Smooth muscle cell (in vitro differentiated cells): Measurements from ENCODE around the gene ZNF32. TPM values are rescaled to one million over a fixed set of nuclear protein-coding genes. Genes with fewer than 3 reads are reported as not detected.

Source experiments
- DNase-seq: peaks from one replicate; lab custom pipeline; 2025; ENCODE audit not compliant: unreplicated experiment; lab: John Stamatoyannopoulos, UW
- H2AFZ ChIP-seq: fragments of 200-600 bp; sonication (generic); 2 replicates; pipeline ENCODE4 v1.6.0; 2016; ENCODE audit warnings: antibody characterized with exemption, low read depth, mild to moderate bottlenecking
- H3F3A ChIP-seq: fragments of 200-600 bp; sonication (generic); 2 replicates; pipeline ENCODE4 v1.6.0; 2017; ENCODE audit warnings: antibody characterized with exemption, low read depth
- H3K27ac ChIP-seq: fragments of 200-600 bp; sonication (generic); 2 replicates; pipeline ENCODE4 v1.5.1; 2016; ENCODE audit warnings: low read depth, mild to moderate bottlenecking
- H3K27me3 ChIP-seq: fragments of 200-600 bp; sonication (generic); 2 replicates; pipeline ENCODE4 v1.6.1; 2016; ENCODE audit warnings: low read depth, mild to moderate bottlenecking
- H3K36me3 ChIP-seq: fragments of 200-600 bp; sonication (generic); 2 replicates; pipeline ENCODE4 v1.5.1; 2016; ENCODE audit warnings: low read depth
- H3K4me1 ChIP-seq: fragments of 200-600 bp; sonication (generic); 2 replicates; pipeline ENCODE4 v1.5.1; 2016; ENCODE audit warnings: low read depth
- H3K4me2 ChIP-seq: fragments of 200-600 bp; sonication (generic); 2 replicates; pipeline ENCODE4 v1.6.0; 2016; ENCODE audit warnings: mild to moderate bottlenecking
- H3K4me3 ChIP-seq: fragments of 200-600 bp; sonication (generic); 2 replicates; pipeline ENCODE4 v1.5.1; 2016; ENCODE audit warnings: mild to moderate bottlenecking
- H3K79me2 ChIP-seq: fragments of 200-600 bp; sonication (generic); 2 replicates; pipeline ENCODE4 v1.6.0; 2016; ENCODE audit warnings: low read depth, mild to moderate bottlenecking
- H3K9ac ChIP-seq: fragments of 200-600 bp; sonication (generic); 2 replicates; pipeline ENCODE4 v1.6.0; 2016; ENCODE audit warnings: low read depth
- H3K9me3 ChIP-seq: fragments of 200-600 bp; sonication (generic); replicated peaks from 2 replicates; pipeline ENCODE4 v1.5.1; 2016; ENCODE audit warnings: low read depth
- H4K20me1 ChIP-seq: fragments of 200-600 bp; sonication (generic); 2 replicates; pipeline ENCODE4 v1.6.0; 2016; ENCODE audit warnings: low read depth
- CTCF ChIP-seq: fragments of 200-600 bp; sonication (generic); IDR thresholded peaks from 2 replicates; pipeline ENCODE4 v1.5.1; 2017; ENCODE audit warnings: borderline replicate concordance, mild to moderate bottlenecking, antibody characterized with exemption; ENCODE audit not compliant: insufficient read depth, poor library complexity, severe bottlenecking
- WGBS: methylation state at CpG from one replicate; pipeline ENCODE4 v1.1.7; 2016; ENCODE audit warnings: low lambda C conversion rate; 5-methylcytosine and 5-hydroxymethylcytosine counted together
- polyA plus RNA-seq: library from polyadenylated mRNA; unstranded; fragments of >200 nt; fragmentation: Nextera tagmentation; extraction: Ambion mirVana; gene quantifications from 2 replicates; pipeline ENCODE4 v1.2.1, GENCODE V29; 2016
- total RNA-seq: library from RNA; depleted of rRNA; stranded (reverse); fragments of >200 nt; gene quantifications from 2 replicates; pipeline ENCODE4 v1.2.3, GENCODE V29; 2014

ZNF32 gene
- total and polyA plus RNA-seq, 2 experiments from 2014 or later = 36.3 to 40.6 TPM

DNA sequence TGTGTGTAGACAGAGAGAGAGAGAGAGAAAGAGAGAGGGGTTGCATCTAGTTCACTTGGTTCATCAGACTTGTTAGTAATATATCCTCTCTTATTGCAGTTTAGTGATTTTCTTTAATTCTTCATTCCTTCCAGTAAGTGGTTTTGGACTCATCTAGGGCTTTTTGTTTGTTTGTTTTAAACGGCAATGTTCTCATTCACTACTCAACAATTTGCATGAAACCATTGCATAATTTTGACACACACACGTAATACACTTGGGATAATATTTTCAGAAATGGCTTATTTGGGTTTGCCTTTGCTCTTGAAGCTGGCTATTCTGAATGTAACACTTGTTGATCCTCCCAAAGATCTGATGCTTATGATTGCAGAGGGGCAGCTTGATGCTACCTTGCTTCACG, 16.4 kb upstream of the ZNF32 start:
- H3K4me2 ChIP-seq = no peak overlapping the region
- no peaks in the 10 kb centered on the region for H3F3A ChIP-seq
- 83% methylated on average over 3 of the region's 3 CpGs for WGBS
- no peaks in the 10 kb centered on the region for H3K4me1 ChIP-seq
- no peaks in the 10 kb centered on the region for H4K20me1 ChIP-seq
- TF ChIP-seq CTCF = no peak
- no peaks in the 10 kb centered on the region for H3K36me3 ChIP-seq
- no peak for DNase-seq
- no peaks in the 10 kb centered on the region for H3K79me2 ChIP-seq
- H3K9ac ChIP-seq = no peak overlapping the region
- no peaks in the 10 kb centered on the region for H3K27me3 ChIP-seq
- no peak overlapping the region for H3K27ac ChIP-seq
- no peaks in the 10 kb centered on the region for H3K9me3 ChIP-seq
- no peak overlapping the region for H2AFZ ChIP-seq
- no peak overlapping the region for H3K4me3 ChIP-seq

DNA sequence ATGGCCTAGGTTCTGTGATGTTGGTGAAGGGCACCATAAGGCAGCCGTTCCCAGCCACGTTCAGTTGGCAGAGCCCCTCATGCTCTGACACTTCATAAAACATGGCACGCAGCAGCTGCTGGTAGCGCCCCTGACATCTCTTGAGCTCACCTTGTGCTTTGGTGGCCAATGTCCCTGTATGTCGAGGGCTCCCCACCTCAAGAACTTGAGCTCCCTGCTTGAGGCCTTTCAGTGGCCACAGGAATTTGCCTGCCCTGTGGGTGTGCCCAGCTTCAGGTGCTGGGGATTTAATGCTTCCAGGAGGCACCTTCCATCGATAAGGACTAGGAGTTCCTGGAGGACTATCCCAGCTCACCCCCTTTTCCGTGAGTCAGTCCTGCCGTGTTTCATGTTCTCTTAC, 9.5 kb upstream of the ZNF32 start:
- H3K36me3 ChIP-seq = no peaks in the 10 kb centered on the region
- no peaks in the 10 kb centered on the region for H3K79me2 ChIP-seq
- H3K9ac ChIP-seq = no peak overlapping the region
- no peak overlapping the region for H3K4me2 ChIP-seq
- H3K4me3 ChIP-seq = no peak overlapping the region
- 90% methylated on average over 8 of the region's 8 CpGs for WGBS
- no peak for TF ChIP-seq CTCF
- H3F3A ChIP-seq = no peaks in the 10 kb centered on the region
- H3K4me1 ChIP-seq = no peaks in the 10 kb centered on the region
- H3K9me3 ChIP-seq = no peaks in the 10 kb centered on the region
- no peaks in the 10 kb centered on the region for H4K20me1 ChIP-seq
- DNase-seq = no peak
- H3K27me3 ChIP-seq = no peaks in the 10 kb centered on the region
- H3K27ac ChIP-seq = no peak overlapping the region
- H2AFZ ChIP-seq = no peak overlapping the region

DNA sequence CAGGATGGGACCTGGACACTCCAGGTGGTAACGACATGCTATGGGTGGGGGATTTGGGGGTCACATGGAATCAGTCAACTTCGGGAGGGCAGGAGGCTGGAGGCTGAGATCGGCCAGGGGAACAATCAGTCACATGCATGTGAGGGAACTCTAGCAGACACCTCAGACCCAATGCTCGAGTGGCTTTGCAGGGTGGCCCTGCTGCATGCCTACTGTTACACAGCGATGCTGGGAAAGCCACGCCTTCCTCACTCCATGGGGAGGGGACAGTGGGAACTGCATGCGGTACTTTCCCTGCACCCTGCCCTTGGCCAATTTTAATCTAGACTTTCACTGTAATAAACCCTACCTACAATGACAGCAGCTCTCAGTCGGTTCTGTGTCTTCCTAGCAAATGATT, 6.6 kb upstream of the ZNF32 start:
- no peak overlapping the region for H2AFZ ChIP-seq
- no peaks in the 10 kb centered on the region for H3K9me3 ChIP-seq
- no peak overlapping the region for H3K4me2 ChIP-seq
- no peak overlapping the region for H3K9ac ChIP-seq
- H3K4me3 ChIP-seq = no peak overlapping the region
- no peaks in the 10 kb centered on the region for H4K20me1 ChIP-seq
- TF ChIP-seq CTCF = no peak
- WGBS = 89% methylated on average over 8 of the region's 8 CpGs
- no peak overlapping the region for H3K27ac ChIP-seq
- no peak for DNase-seq
- no peaks in the 10 kb centered on the region for H3K4me1 ChIP-seq
- H3K79me2 ChIP-seq = no peaks in the 10 kb centered on the region
- no peaks in the 10 kb centered on the region for H3K36me3 ChIP-seq
- no peaks in the 10 kb centered on the region for H3F3A ChIP-seq
- no peaks in the 10 kb centered on the region for H3K27me3 ChIP-seq

GRCh38 chr10:43653746-43654145, 5.1 kb upstream of the ZNF32 start:
- H4K20me1 ChIP-seq = no peaks in the 10 kb centered on the region
- H3K9ac ChIP-seq = no peak overlapping the region
- H3K36me3 ChIP-seq = no peaks in the 10 kb centered on the region
- TF ChIP-seq CTCF = no peak
- no peaks in the 10 kb centered on the region for H3F3A ChIP-seq
- H3K4me1 ChIP-seq = no peaks in the 10 kb centered on the region
- H3K79me2 ChIP-seq = no peaks in the 10 kb centered on the region
- no peak for DNase-seq
- no peak overlapping the region for H3K4me3 ChIP-seq
- no peak overlapping the region for H3K4me2 ChIP-seq
- H3K9me3 ChIP-seq = no peaks in the 10 kb centered on the region
- no peak overlapping the region for H2AFZ ChIP-seq
- WGBS = 83% methylated on average over 2 of the region's 2 CpGs
- no peaks in the 10 kb centered on the region for H3K27me3 ChIP-seq
- no peak overlapping the region for H3K27ac ChIP-seq
